GM12878 (cell line): ENCODE data around the gene PCDHGA6.
"Not testable (repeated sequence)": the region's sequence is repeated elsewhere in the genome, so short reads cannot be mapped to it uniquely, and the experiment has no call there.

Experiments used
- CBFB ChIP-seq: IDR thresholded peaks from 2 replicates; pipeline ENCODE4 v1.6.1; 2016; ENCODE audit warnings: antibody characterized with exemption, low read depth
- CTCF ChIP-seq, 3 experiments: IDR thresholded peaks in 2 of 3; conservative IDR thresholded peaks in 1 of 3; 2 replicates each; pipeline ENCODE4 v1.5.1; 2011; ENCODE audit warnings: low read depth in 3 of 3, low read length in 3 of 3, mild to moderate bottlenecking in 3 of 3, control low read depth in 2 of 3, moderate library complexity in 2 of 3, inconsistent platforms in 1 of 3, mixed read lengths in 1 of 3; ENCODE audit not compliant: control insufficient read depth in 2 of 3, insufficient read depth in 1 of 3; ENCODE audit errors: extremely low read depth in 1 of 3
- DPF2 ChIP-seq: fragments of 450-650 bp; IDR thresholded peaks from 2 replicates; pipeline ENCODE4 v1.6.1; 2017; ENCODE audit warnings: mild to moderate bottlenecking
- EZH2 ChIP-seq: IDR thresholded peaks from 2 replicates; pipeline ENCODE4 v1.6.1; 2012; ENCODE audit warnings: low read depth, mild to moderate bottlenecking, control low read depth, inconsistent platforms, low read length, borderline replicate concordance; ENCODE audit not compliant: control insufficient read depth
- HDAC2 ChIP-seq: fragments of 200-600 bp; sonication (generic); IDR thresholded peaks from 2 replicates; pipeline ENCODE4 v1.6.1; 2017
- MLLT1 ChIP-seq: fragments of 450-650 bp; IDR thresholded peaks from 2 replicates; pipeline ENCODE4 v1.6.1; 2016; ENCODE audit warnings: mild to moderate bottlenecking
- NFIC ChIP-seq: IDR thresholded peaks from 2 replicates; pipeline ENCODE4 v1.6.1; 2012; ENCODE audit warnings: low read depth, mild to moderate bottlenecking, inconsistent platforms, low read length, moderate library complexity
- NFYB ChIP-seq: IDR thresholded peaks from 2 replicates; pipeline ENCODE4 v1.6.1; 2011; ENCODE audit warnings: low read depth, mild to moderate bottlenecking, low read length, improper control_type of control experiment, moderate library complexity; ENCODE audit not compliant: insufficient read depth
- NR2C2 ChIP-seq: IDR thresholded peaks from 2 replicates; pipeline ENCODE4 v1.6.1; 2011; ENCODE audit warnings: borderline replicate concordance, low read depth; ENCODE audit not compliant: control insufficient read depth, insufficient read length
- PBX3 ChIP-seq: IDR thresholded peaks from 2 replicates; pipeline ENCODE4 v1.6.1; 2011; ENCODE audit warnings: mild to moderate bottlenecking, low read depth, low read length, moderate library complexity; ENCODE audit not compliant: insufficient replicate concordance
- POLR2A ChIP-seq: IDR thresholded peaks from 2 replicates; pipeline ENCODE4 v1.6.1; 2011; ENCODE audit warnings: low read depth, mild to moderate bottlenecking, low read length
- POLR2AphosphoS5 ChIP-seq: IDR thresholded peaks from 2 replicates; pipeline ENCODE4 v1.6.1; 2011; ENCODE audit warnings: mild to moderate bottlenecking, low read length, inconsistent platforms
- TARDBP ChIP-seq: IDR thresholded peaks from 2 replicates; pipeline ENCODE4 v1.6.1; 2016; ENCODE audit warnings: borderline replicate concordance
- ZNF217 ChIP-seq: fragments of 450-650 bp; IDR thresholded peaks from 2 replicates; pipeline ENCODE4 v1.6.1; 2017; ENCODE audit warnings: antibody characterized with exemption, mild to moderate bottlenecking

GRCh38 chr5:141414548-141415274 is 41.0 kb downstream of the PCDHGA6 start:
- not testable (repeated sequence) for TF ChIP-seq EZH2; TARDBP; DPF2; HDAC2; NFYB; NFIC; CTCF (IDR thresholded peaks at IDR 0.05 in 2 of 3, conservative IDR thresholded peaks at IDR 0.05 in 1 of 3; ENCODE audit: control insufficient read depth in 2 of 3, extremely low read depth in 1 of 3, insufficient read depth in 1 of 3, low read depth in 3 of 3, low read length in 3 of 3); POLR2AphosphoS5; POLR2A; PBX3; NR2C2; MLLT1; ZNF217; CBFB
